ENCODE measurements around the gene TRIM27.

The TRIM27 gene

GRCh38 chr6:28865401-28866204 is 58.2 kb downstream of the TRIM27 start:
- no peak for TF ChIP-seq ZNF274 (IDR thresholded peaks at IDR 0.05; ENCODE audit: low read depth, low read length)
- TF ChIP-seq YY1 (IDR thresholded peaks at IDR 0.05; ENCODE audit: insufficient read depth, insufficient read length): no peak
- TF ChIP-seq SUZ12 (IDR thresholded peaks at IDR 0.05; ENCODE audit: extremely low read depth, insufficient read depth, insufficient read length): no peak
- Histone ChIP-seq H3K9me3 (ENCODE audit: insufficient read depth, low read length) (peaks cover 7% of the 10 kb centered on the region; the same call in 1 of the 2 replicates), H3K9ac (ENCODE audit: insufficient read length, low read depth) (no peak overlapping the region), H3K27me3 (ENCODE audit: insufficient read depth, insufficient read length) (no peaks in the 10 kb centered on the region), H3K4me3 (ENCODE audit: insufficient read length, low read depth) (no peak overlapping the region), H3K36me3 (ENCODE audit: insufficient read depth, insufficient read length, low read length) (no peaks in the 10 kb centered on the region), H3K4me1 (ENCODE audit: insufficient read depth, insufficient read length) (no peaks in the 10 kb centered on the region)
- DNase-seq (ENCODE audit: low read depth, low spot score): no peak

GRCh38 chr6:28864326-28864923 is 59.4 kb downstream of the TRIM27 start:
- no peak for DNase-seq (ENCODE audit: low read depth, low spot score)
- Histone ChIP-seq H3K9ac (ENCODE audit: insufficient read length, low read depth) (peak overlapping the region; percentile 80), H3K9me3 (ENCODE audit: insufficient read depth, low read length) (peaks cover 7% of the 10 kb centered on the region; the same call in 1 of the 2 replicates), H3K4me1 (ENCODE audit: insufficient read depth, insufficient read length) (no peaks in the 10 kb centered on the region), H3K4me3 (ENCODE audit: insufficient read length, low read depth) (peak overlapping the region; percentile 65), H3K36me3 (ENCODE audit: insufficient read depth, insufficient read length, low read length) (no peaks in the 10 kb centered on the region), H3K27me3 (ENCODE audit: insufficient read depth, insufficient read length) (no peaks in the 10 kb centered on the region)
- TF ChIP-seq ZNF274 (IDR thresholded peaks at IDR 0.05; ENCODE audit: low read depth, low read length) (no peak), YY1 (IDR thresholded peaks at IDR 0.05; ENCODE audit: insufficient read depth, insufficient read length) (no peak), SUZ12 (IDR thresholded peaks at IDR 0.05; ENCODE audit: extremely low read depth, insufficient read depth, insufficient read length) (no peak)

- H3K4me1 ChIP-seq (ENCODE audit: insufficient read depth, insufficient read length): no peaks in the 10 kb centered on the region
- H3K9me3 ChIP-seq (ENCODE audit: insufficient read depth, low read length): peaks cover 7% of the 10 kb centered on the region; the same call in 1 of the 2 replicates
- H3K9ac ChIP-seq (ENCODE audit: insufficient read length, low read depth): peak overlapping the region; percentile 80
- H3K4me3 ChIP-seq (ENCODE audit: insufficient read length, low read depth): peak overlapping the region; percentile 65
- no peak for DNase-seq (ENCODE audit: low read depth, low spot score)
- no peaks in the 10 kb centered on the region for H3K36me3 ChIP-seq (ENCODE audit: insufficient read depth, insufficient read length, low read length)
- H3K27me3 ChIP-seq (ENCODE audit: insufficient read depth, insufficient read length): no peaks in the 10 kb centered on the region
- TF ChIP-seq YY1 (IDR thresholded peaks at IDR 0.05; ENCODE audit: insufficient read depth, insufficient read length): no peak
- TF ChIP-seq SUZ12 (IDR thresholded peaks at IDR 0.05; ENCODE audit: extremely low read depth, insufficient read depth, insufficient read length): no peak
- no peak for TF ChIP-seq ZNF274 (IDR thresholded peaks at IDR 0.05; ENCODE audit: low read depth, low read length)
Measured at GRCh38 chr6:28863604-28864325, 60.0 kb downstream of the TRIM27 start.

GRCh38 chr6:28862077-28862476 is 61.7 kb downstream of the TRIM27 start:
- H3K4me1 ChIP-seq (ENCODE audit: insufficient read depth, insufficient read length): no peaks in the 10 kb centered on the region
- no peak for TF ChIP-seq SUZ12 (IDR thresholded peaks at IDR 0.05; ENCODE audit: extremely low read depth, insufficient read depth, insufficient read length)
- DNase-seq (ENCODE audit: low read depth, low spot score): no peak
- no peak overlapping the region for H3K9ac ChIP-seq (ENCODE audit: insufficient read length, low read depth)
- H3K36me3 ChIP-seq (ENCODE audit: insufficient read depth, insufficient read length, low read length): no peaks in the 10 kb centered on the region
- no peaks in the 10 kb centered on the region for H3K27me3 ChIP-seq (ENCODE audit: insufficient read depth, insufficient read length)
- no peak overlapping the region for H3K4me3 ChIP-seq (ENCODE audit: insufficient read length, low read depth)
- peaks cover 7% of the 10 kb centered on the region; the same call in 1 of the 2 replicates for H3K9me3 ChIP-seq (ENCODE audit: insufficient read depth, low read length)

- no peak overlapping the region for H3K4me3 ChIP-seq (ENCODE audit: insufficient read length, low read depth)
- H3K4me1 ChIP-seq (ENCODE audit: insufficient read depth, insufficient read length): no peaks in the 10 kb centered on the region
- TF ChIP-seq SUZ12 (IDR thresholded peaks at IDR 0.05; ENCODE audit: extremely low read depth, insufficient read depth, insufficient read length) (no peak), YY1 (IDR thresholded peaks at IDR 0.05; ENCODE audit: insufficient read depth, insufficient read length) (no peak), ZNF274 (IDR thresholded peaks at IDR 0.05; ENCODE audit: low read depth, low read length) (no peak)
- no peak overlapping the region for H3K9ac ChIP-seq (ENCODE audit: insufficient read length, low read depth)
- DNase-seq (ENCODE audit: low read depth, low spot score): no peak
- no peaks in the 10 kb centered on the region for H3K36me3 ChIP-seq (ENCODE audit: insufficient read depth, insufficient read length, low read length)
- H3K27me3 ChIP-seq (ENCODE audit: insufficient read depth, insufficient read length): no peaks in the 10 kb centered on the region
- H3K9me3 ChIP-seq (ENCODE audit: insufficient read depth, low read length): peaks cover 7% of the 10 kb centered on the region; the same call in 1 of the 2 replicates
Measured at GRCh38 chr6:28861339-28861738, 62.4 kb downstream of the TRIM27 start.

GRCh38 chr6:28860581-28860980 is 63.2 kb downstream of the TRIM27 start:
- TF ChIP-seq SUZ12 (IDR thresholded peaks at IDR 0.05; ENCODE audit: extremely low read depth, insufficient read depth, insufficient read length): no peak
- no peak for TF ChIP-seq YY1 (IDR thresholded peaks at IDR 0.05; ENCODE audit: insufficient read depth, insufficient read length)
- TF ChIP-seq ZNF274 (IDR thresholded peaks at IDR 0.05; ENCODE audit: low read depth, low read length): no peak
- Histone ChIP-seq H3K9me3 (ENCODE audit: insufficient read depth, low read length) (peaks cover 5% of the 10 kb centered on the region; the same call in 1 of the 2 replicates), H3K36me3 (ENCODE audit: insufficient read depth, insufficient read length, low read length) (no peaks in the 10 kb centered on the region), H3K27me3 (ENCODE audit: insufficient read depth, insufficient read length) (no peaks in the 10 kb centered on the region), H3K4me3 (ENCODE audit: insufficient read length, low read depth) (no peak overlapping the region), H3K9ac (ENCODE audit: insufficient read length, low read depth) (no peak overlapping the region), H3K4me1 (ENCODE audit: insufficient read depth, insufficient read length) (no peaks in the 10 kb centered on the region)
- no peak for DNase-seq (ENCODE audit: low read depth, low spot score)

- no peak overlapping the region for H3K9ac ChIP-seq (ENCODE audit: insufficient read length, low read depth)
- no peaks in the 10 kb centered on the region for H3K27me3 ChIP-seq (ENCODE audit: insufficient read depth, insufficient read length)
- no peaks in the 10 kb centered on the region for H3K4me1 ChIP-seq (ENCODE audit: insufficient read depth, insufficient read length)
- DNase-seq (ENCODE audit: low read depth, low spot score): no peak
- no peaks in the 10 kb centered on the region for H3K36me3 ChIP-seq (ENCODE audit: insufficient read depth, insufficient read length, low read length)
- TF ChIP-seq YY1 (IDR thresholded peaks at IDR 0.05; ENCODE audit: insufficient read depth, insufficient read length): no peak
- no peak for TF ChIP-seq SUZ12 (IDR thresholded peaks at IDR 0.05; ENCODE audit: extremely low read depth, insufficient read depth, insufficient read length)
- TF ChIP-seq ZNF274 (IDR thresholded peaks at IDR 0.05; ENCODE audit: low read depth, low read length): no peak
- no peak overlapping the region for H3K4me3 ChIP-seq (ENCODE audit: insufficient read length, low read depth)
- no peaks in the 10 kb centered on the region; the same call in 1 of the 2 replicates for H3K9me3 ChIP-seq (ENCODE audit: insufficient read depth, low read length)
Measured at GRCh38 chr6:28858963-28859362, 64.8 kb downstream of the TRIM27 start.

All from NT2/D1 (cell line).